ENCODE results near the gene IGF2R.
"Not testable (repeated sequence)": the region's sequence is repeated elsewhere in the genome, so short reads cannot be mapped to it uniquely, and the experiment has no call there.

Gene IGF2R

DNA sequence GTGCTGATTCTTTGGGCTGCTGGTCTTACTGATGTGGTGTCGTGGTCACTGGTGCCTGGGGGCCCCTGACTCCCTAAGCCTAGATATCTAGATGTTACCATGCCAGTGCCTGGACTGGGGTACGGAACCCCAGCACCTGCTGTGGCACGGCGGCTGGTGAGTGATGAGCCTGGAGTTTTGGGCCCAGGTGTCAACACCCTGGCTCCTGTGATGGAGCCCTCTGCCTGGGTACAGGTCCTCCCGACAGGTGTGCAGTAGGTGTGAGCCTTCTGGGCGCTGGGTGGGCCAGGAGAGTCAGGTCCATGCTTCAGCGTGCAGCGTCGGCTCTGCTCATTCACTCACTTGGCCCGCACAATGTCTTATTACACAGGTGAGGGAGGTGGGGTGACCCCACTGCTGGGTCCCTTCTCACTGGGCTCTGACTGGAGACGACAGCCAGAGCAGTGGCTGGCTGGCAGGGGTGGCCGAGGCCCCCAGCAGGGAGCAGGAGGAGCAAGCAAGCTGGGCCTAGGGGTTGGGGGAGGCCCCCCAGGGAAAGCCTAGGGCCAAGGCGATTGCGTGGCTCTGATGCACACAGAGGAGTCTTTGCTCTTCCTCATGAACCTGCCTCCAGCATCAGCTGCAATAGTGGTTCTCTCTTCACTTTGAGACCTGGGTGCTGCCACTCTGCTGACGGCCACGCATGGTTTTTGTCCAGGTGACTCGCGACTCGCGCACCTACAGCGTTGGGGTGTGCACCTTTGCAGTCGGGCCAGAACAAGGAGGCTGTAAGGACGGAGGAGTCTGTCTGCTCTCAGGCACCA lies 110.2 kb downstream of the IGF2R start:
- DNase-seq: no peak

- DNase-seq: no peak
Observed at GRCh38 chr6:160079686-160080043, 110.8 kb downstream of the IGF2R start.

DNA sequence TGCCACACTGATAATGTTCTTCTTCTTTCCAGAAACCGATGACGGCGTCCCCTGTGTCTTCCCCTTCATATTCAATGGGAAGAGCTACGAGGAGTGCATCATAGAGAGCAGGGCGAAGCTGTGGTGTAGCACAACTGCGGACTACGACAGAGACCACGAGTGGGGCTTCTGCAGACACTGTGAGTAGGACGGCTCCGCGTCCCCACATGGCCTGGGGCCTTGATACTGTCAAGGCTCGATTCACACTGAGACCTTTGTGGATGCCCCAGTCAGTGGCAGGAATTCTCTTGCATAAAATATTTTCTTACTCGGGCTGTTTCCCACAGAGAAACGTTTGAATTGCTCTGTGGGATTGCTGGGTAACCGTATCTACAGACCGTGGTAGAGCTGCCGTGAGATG lies 111.2 kb downstream of the IGF2R start:
- no peak for DNase-seq

DNA sequence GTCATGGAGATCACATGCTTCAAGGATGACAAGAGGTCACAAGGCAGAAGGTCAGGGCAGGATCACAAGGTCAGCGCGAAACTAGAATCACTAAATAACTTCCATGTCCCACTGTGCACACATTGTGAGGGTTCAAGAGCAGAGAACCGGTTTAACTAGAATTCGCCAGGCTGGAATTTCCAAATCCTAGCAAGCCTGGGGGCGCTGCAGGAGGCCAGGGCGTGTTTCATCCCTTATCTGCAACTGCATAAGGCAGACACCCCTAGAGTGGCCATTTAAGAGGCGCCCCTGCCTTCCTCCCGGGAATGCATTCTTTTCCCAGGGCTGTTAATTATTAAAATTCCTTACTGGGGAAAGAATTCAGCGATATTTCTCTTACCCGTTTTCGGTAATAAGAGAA lies 112.5 kb downstream of the IGF2R start:
- no peak for DNase-seq

GRCh38 chr6:160082627-160083026 lies 113.7 kb downstream of the IGF2R start:
- no peak for DNase-seq

- no peak for DNase-seq
Observed at GRCh38 chr6:160084198-160084776, 115.4 kb downstream of the IGF2R start.

DNA sequence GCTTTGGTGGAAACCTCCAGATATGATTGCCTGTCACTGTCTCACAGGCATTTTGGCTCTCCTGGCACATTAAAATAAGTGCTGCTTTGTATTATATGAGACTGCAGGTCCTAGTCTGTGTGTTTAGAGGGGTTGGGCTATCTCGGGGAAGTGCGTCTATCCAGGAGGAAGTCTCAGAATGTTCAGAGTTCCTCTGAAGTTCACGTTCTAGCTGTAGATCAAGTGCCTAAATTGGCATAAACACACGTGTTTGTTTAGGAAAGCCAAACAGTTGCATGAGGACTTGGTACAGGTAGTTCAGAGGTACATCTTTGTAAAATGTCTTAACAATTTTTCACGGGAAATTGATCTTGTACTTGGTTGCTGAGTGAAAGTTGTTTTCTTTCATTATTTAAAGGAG lies 116.3 kb downstream of the IGF2R start:
- DNase-seq: no peak

- DNase-seq: no peak
Observed at GRCh38 chr6:160085713-160086505, 117.0 kb downstream of the IGF2R start.

- DNase-seq: no peak
Observed at GRCh38 chr6:160086754-160087153, 117.9 kb downstream of the IGF2R start.

- DNase-seq: no peak
Observed at GRCh38 chr6:160088069-160088783, 119.3 kb downstream of the IGF2R start.

- no peak for DNase-seq
Observed at GRCh38 chr6:160088784-160089533, 120.1 kb downstream of the IGF2R start.

- no peak for DNase-seq
Observed at GRCh38 chr6:160089534-160089897, 120.6 kb downstream of the IGF2R start.

DNA sequence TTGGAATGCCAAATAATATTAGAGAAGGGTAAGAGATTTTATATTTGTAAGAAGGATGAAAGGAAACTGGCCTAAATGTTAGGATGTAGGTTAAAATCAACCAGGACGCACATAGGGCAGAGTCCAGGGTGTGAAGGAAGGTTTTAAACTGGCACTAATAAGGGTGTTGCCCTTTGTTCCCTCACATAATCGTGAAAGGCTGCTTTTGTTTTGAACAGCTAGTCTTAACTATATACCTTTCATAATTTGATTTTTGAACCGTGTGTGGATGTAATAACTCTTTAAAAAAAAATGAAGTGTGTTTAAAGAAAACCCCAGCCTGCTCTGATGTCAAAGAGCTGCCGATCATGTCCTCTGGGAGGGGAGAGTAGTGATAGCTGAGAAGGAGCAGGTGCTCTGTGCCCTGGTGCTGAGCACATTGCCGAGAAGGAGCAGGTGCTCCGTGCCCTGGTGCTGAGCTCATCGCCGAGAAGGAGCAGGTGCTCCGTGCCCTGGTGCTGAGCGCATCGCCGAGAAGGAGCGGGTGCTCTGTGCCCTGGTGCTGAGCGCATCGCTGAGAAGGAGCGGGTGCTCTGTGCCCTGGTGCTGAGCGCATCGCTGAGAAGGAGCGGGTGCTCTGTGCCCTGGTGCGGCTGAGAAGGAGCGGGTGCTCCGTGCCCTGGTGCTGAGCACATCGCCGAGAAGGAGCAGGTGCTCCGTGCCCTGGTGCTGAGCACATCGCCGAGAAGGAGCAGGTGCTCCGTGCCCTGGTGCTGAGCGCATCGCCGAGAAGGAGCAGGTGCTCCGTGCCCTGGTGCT lies 121.8 kb downstream of the IGF2R start:
- DNase-seq: not testable (repeated sequence)

DNA sequence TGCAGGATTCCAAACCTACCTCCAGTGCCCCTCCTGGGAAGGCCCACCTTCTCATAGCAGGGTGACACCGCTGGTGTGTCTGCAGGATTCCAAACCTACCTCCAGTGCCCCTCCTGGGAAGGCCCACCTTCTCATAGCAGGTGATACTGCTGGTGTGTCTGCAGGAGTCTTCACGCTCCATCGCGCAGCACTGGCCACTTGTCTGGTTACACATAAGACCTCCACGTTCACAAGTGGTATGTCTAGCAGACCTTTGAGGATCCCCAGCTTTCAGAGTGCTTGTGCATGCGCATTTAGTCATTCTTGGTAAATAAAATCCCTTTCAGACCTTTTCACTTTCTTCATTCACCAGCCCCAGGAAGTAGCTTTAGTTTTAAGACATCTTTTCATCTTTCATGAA lies 123.3 kb downstream of the IGF2R start:
- DNase-seq: not testable (repeated sequence)

GRCh38 chr6:160092602-160093001 lies 123.7 kb downstream of the IGF2R start:
- DNase-seq: no peak

DNA sequence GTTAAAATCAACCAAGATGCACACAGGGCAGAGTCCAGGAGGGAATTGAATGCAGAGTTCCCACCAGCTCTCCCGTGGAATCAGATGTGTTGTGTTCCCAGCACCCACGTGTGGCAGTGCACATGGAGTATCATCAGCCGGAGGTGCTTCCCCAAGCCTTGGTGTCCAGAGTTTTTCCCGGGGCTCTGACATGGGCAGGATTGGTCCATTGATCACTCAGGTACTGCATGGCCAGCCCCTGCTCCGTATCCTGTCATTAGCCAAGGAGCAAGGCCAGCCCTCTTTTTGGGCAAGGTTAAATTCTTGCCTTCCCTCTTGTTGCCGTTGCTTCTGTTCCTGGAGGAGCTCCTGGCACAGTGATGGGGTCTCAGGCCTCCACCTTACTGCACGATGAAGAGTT lies 124.2 kb downstream of the IGF2R start:
- no peak for DNase-seq

DNA sequence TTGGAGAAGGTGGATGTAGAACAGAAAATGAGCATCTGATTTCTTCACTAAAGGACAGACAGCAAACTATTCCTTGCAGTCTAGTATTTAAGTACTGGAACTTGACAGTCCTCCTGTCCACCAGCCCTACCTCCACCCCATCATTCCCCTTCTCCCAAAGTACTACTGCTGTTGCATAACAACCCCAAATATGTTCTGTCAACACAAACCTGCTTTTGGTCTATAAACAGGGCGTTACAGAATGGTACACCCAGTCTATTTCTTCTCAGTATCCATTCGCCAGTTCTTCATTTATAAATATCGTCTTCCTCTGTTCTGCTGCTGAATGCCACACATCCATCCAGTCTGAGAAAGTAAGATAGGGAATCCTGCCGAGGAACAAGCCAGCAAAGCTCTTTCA lies 125.1 kb downstream of the IGF2R start:
- no peak for DNase-seq

DNA sequence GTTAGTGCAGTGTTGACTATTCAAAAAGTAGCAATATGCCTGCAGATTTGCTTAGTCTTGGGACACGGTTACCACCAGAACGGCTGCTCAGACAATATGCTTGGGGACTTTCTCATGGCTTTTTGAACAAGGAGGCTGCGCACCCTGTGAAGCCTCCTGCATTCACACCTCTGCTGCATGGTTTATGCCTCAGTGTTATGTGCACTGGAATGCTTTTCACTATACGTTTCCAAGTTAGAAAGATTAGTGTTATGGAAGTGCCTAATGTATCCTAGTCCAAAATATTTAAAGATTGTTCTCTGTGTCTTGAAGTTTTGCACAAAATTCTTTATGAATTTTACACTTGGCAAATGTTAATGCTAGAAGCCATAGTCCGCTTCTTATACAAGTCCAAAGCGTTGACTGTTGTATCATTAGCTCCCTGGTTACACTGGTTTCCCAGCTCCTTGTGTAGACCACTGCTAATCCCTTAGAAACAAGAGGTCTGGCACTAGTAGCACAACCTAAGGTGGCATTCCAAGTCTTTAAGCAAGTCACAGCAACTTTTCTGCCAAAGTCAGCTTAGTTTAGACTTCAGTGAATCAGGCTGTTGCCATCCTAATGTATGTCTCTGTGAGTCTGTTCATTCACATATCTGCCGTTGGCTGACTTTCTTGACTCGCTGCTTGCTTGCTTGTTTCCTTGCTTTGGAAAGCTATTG lies 126.4 kb downstream of the IGF2R start:
- no peak for DNase-seq

- no peak for DNase-seq
Observed at GRCh38 chr6:160101277-160102205, 132.7 kb downstream of the IGF2R start.

- DNase-seq: no peak
Observed at GRCh38 chr6:160102399-160102798, 133.5 kb downstream of the IGF2R start.

All from NCI-H1417 treated with DMSO at 0.1 percent for 48 hours (cell line).